D341Med (cell line): Measurements from ENCODE around the gene MAPT.

Experiments used
- DNase-seq: peaks from one replicate; pipeline ENCODE4 v3.0.0; 2012; ENCODE audit warnings: low spot score

The MAPT gene

GRCh38 chr17:46053911-46054534 is 159.7 kb downstream of the MAPT start:
- DNase-seq: no peak

DNA sequence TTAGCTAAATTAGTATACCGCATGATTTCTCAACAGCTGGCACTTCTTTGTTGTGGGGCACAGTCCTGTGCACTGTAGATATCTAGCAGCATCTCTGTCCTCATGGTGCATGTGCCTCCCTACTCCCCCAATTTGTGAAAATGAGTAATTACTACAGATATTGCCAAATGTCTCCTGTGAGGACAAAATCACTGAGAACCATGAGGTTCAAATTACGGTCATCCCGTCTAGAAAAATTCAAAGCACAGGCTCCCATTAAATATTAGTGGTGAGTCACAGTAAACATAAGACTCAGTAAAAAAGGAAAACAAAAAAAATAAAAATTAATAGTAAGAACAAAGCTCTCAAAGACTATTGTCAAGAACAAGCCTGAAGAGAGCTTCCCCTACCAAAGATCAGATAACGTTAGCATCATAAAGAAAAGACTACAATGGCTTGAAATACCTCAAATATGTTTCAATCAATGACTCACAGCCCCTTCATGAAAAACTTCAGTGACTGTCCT is 162.5 kb downstream of the MAPT start:
- no peak for DNase-seq

DNA sequence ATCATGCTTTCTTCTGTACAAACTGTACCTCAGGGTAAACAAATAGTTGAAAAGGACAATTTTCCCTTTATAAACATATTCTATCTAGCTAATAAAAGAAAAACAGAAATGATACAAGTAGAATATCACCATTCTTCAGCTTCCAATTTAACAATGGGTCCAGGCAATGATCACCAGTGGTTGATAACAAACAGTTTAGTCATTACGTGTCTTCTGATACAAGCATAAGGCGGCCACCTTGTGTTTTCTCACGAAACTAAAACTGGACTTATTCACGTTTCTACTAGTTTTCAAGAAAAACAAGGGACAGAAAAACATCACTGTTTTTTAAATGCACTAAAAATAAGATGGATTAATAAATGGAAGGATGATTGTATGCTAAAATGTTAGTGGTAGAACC is 163.0 kb downstream of the MAPT start:
- DNase-seq: no peak

DNA sequence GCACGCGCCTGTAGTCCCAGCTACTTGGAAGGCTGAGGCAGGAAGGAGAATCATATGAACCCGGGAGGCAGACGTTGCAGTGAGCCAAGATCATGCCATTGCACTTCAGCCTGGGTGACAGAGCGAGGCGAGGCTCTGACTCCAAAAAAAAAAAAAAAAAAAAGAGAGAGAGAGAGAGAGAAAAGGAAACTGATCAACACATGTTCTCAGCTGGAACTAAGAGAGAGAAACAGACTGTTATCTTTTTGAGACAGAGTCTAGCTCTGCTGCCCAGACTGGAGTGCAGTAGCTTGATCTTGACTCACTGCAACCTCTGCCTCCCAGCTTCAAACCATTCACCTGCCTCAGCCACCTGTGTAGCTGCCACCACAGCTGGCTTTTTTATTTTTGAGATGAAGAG is 165.1 kb downstream of the MAPT start:
- no peak for DNase-seq

DNA sequence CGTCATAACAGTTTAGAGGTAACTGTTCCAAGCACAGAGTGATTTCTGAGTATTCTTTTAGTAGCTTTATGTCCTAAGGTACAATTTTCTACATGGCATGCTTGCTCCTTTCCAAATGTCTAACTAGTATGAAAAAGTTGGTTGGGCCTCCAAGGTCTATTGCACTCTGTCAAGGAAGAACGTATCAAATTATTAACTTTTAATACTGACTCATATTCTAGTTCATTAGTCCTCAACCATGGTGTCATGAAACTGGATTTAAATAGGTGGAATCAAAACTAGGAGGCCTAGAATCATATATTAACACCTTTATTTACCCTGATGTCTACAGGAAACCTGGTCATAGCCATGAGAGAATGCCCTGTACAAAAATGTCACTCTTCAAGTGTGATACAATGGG is 166.1 kb downstream of the MAPT start:
- DNase-seq: no peak

GRCh38 chr17:46061435-46061834 is 167.1 kb downstream of the MAPT start:
- peak; percentile 57 for DNase-seq

GRCh38 chr17:46063241-46063640 is 168.9 kb downstream of the MAPT start:
- no peak for DNase-seq

DNA sequence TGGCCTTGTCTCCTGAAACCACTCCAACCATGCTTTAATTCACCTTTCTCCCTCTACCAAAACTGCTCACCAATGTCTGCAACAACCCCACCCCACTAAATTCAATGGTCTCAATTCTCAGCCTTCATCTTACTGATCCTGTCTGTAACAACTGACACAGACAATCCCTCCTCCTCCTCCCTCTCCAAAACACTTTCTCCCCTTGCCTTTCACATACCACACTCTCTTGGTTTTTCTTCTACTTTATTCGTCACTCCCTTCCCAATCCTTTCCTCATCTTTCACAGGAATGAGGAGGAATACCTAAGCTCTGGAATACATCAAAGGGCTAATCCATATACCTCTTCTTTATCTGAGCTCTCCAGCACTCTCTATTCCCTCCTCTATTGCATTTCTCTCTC is 170.1 kb downstream of the MAPT start:
- DNase-seq: no peak

DNA sequence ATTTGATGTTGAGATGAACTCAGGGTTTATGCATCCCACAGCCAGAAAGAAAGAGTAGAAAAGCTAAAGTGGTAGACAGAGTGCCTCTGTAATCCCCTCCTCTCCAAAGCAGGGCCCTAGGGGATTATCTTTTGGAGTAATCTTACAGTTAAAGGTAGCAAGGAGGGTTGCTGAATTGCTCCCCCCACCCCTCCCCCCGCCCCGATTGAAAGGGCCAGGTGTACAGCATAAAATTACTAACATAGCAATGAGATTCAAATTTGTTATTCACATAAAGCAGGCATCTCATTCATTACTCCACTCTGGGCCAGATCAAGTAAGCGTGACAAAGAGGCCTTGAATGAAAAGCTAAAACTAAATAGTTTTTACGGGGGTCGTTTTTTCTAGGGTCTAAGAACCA is 177.4 kb downstream of the MAPT start:
- peak; percentile 80 for DNase-seq

GRCh38 chr17:46072998-46073397 is 178.6 kb downstream of the MAPT start:
- no peak for DNase-seq

DNA sequence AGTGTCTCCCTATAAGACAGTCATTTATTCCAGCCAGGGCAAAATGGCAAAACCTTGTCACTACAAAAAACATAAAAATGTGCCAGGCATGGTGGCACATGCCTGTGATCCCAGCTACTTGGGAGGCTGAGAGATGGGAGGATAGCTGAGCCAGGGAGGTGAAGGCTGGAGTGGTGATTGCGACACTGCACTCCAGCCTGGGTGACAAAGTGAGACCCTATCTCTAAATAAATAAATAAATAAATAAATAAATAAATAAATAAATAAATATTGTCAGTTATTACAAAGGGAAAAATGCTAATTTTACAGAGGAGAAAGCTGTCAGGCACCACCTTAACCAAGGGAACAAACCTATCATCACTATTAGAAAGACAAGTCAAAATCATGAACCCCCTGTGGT is 180.2 kb downstream of the MAPT start:
- no peak for DNase-seq
